RWPE2 (cell line): ENCODE results near the gene RIMBP3C.
"Not testable (repeated sequence)": the region's sequence is repeated elsewhere in the genome, so short reads cannot be mapped to it uniquely, and the experiment has no call there.

Source experiments
- ATAC-seq: fragments of 200-7000 bp; cut with Tn5 transposase; 3 replicates; pipeline ENCODE4 v1.9.1; 2021; ENCODE audit warnings: low read depth
- DNase-seq: peaks from one replicate; pipeline ENCODE4 v3.0.0-alpha.2; 2020; ENCODE audit warnings: low spot score
- H3K27ac ChIP-seq: fragments of 450-650 bp; 2 replicates; pipeline ENCODE4 v1.5.1; 2017; ENCODE audit warnings: mild to moderate bottlenecking; ENCODE audit not compliant: poor library complexity, severe bottlenecking
- H3K27me3 ChIP-seq: fragments of 250-450 bp; sonication (Bioruptor Pico); 2 replicates; pipeline ENCODE4 v1.5.1; 2021; ENCODE audit warnings: mild to moderate bottlenecking, moderate library complexity; ENCODE audit not compliant: insufficient read depth, poor library complexity, severe bottlenecking
- H3K36me3 ChIP-seq: fragments of 250-450 bp; sonication (Bioruptor Pico); 2 replicates; pipeline ENCODE4 v1.5.1; 2020; ENCODE audit warnings: low read depth, mild to moderate bottlenecking, moderate library complexity
- H3K4me1 ChIP-seq: fragments of 250-450 bp; sonication (Bioruptor Pico); 2 replicates; pipeline ENCODE4 v1.5.1; 2021; ENCODE audit warnings: mild to moderate bottlenecking, moderate library complexity; ENCODE audit not compliant: insufficient read depth, poor library complexity, severe bottlenecking
- H3K4me3 ChIP-seq: fragments of 250-450 bp; sonication (Bioruptor Pico); 2 replicates; pipeline ENCODE4 v1.5.1; 2021; ENCODE audit warnings: mild to moderate bottlenecking, moderate library complexity; ENCODE audit not compliant: severe bottlenecking
- H3K9me3 ChIP-seq: fragments of 250-450 bp; sonication (Bioruptor Pico); 2 replicates; pipeline ENCODE4 v1.5.1; 2021; ENCODE audit warnings: mild to moderate bottlenecking, moderate library complexity; ENCODE audit not compliant: severe bottlenecking
- TF ChIP-seq, protein P1 (sequence below): fragments of 450-650 bp; IDR thresholded peaks from one replicate; pipeline ENCODE4 v1.5.1; 2017; ENCODE audit warnings: mild to moderate bottlenecking, moderate library complexity; ENCODE audit not compliant: poor library complexity, severe bottlenecking

Gene RIMBP3C

DNA sequence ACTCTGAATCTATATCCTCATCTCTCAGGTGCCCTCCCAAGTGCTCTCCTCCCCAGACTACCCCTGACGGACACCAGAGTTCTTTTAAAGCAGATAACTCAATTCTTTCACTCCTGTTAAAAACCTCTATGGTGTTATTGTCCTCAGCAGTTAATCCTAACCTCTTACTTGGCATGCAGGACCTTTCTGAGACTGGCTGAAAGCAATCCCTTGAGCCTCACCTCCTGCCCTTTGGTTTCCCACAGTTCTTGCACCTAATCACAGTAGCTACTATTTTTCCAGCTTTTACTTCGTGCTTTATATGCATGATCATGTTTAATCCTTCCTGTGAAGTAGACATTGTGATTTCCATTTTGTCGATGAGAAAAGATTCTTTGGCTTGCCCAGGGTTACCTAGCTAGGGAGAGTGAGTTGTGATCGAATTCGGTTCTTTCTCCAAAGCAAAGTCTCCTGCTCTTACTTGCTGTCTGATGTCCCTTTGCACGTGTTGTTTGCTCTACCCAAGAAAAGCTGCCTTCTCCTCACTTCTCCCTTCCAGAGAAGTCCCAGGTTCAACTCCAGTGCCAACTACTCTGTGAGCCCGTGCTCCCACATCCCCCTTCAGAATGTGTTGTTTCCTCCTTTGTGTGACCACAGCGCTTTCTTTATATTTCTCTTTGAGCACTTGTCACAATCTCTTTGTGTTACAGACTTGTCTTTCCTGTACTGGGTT is 18.4 kb upstream of the RIMBP3C start:
- DNase-seq (no peak), ATAC-seq (no peak)
- Histone ChIP-seq H3K27ac (no peak overlapping the region), H3K36me3 (peaks cover 23% of the 10 kb centered on the region; the same call in 1 of the 2 replicates), H3K4me1 (peaks cover 21% of the 10 kb centered on the region), H3K9me3 (peaks cover 3% of the 10 kb centered on the region), H3K4me3 (peak overlapping the region; percentile 98), H3K27me3 (no peaks in the 10 kb centered on the region)
- TF ChIP-seq, protein P1, sequence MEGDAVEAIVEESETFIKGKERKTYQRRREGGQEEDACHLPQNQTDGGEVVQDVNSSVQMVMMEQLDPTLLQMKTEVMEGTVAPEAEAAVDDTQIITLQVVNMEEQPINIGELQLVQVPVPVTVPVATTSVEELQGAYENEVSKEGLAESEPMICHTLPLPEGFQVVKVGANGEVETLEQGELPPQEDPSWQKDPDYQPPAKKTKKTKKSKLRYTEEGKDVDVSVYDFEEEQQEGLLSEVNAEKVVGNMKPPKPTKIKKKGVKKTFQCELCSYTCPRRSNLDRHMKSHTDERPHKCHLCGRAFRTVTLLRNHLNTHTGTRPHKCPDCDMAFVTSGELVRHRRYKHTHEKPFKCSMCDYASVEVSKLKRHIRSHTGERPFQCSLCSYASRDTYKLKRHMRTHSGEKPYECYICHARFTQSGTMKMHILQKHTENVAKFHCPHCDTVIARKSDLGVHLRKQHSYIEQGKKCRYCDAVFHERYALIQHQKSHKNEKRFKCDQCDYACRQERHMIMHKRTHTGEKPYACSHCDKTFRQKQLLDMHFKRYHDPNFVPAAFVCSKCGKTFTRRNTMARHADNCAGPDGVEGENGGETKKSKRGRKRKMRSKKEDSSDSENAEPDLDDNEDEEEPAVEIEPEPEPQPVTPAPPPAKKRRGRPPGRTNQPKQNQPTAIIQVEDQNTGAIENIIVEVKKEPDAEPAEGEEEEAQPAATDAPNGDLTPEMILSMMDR, result no peak

- peak overlapping the region; percentile 74 for H3K27ac ChIP-seq
- H3K4me1 ChIP-seq, result peaks cover 15% of the 10 kb centered on the region
- H3K36me3 ChIP-seq, result peaks cover 23% of the 10 kb centered on the region; the same call in 1 of the 2 replicates
- H3K27me3 ChIP-seq, H3K9me3 ChIP-seq, DNase-seq, ATAC-seq: not testable (repeated sequence)
- H3K4me3 ChIP-seq, result peak overlapping the region; percentile 98
These were observed 17.8 kb upstream of the RIMBP3C start for GRCh38 chr22:21569076-21569427.

GRCh38 chr22:21568347-21569075 is 17.2 kb upstream of the RIMBP3C start:
- peaks cover 3% of the 10 kb centered on the region for H3K9me3 ChIP-seq
- H3K27ac ChIP-seq, result peak overlapping the region; percentile 74
- TF ChIP-seq, protein P1, result no peak
- DNase-seq, result no peak
- H3K4me3 ChIP-seq, result peak overlapping the region; percentile 98
- H3K27me3 ChIP-seq, result no peaks in the 10 kb centered on the region
- peaks cover 23% of the 10 kb centered on the region; the same call in 1 of the 2 replicates for H3K36me3 ChIP-seq
- H3K4me1 ChIP-seq, result peaks cover 11% of the 10 kb centered on the region
- peak; percentile 40; the same call in 2 of the 3 replicates for ATAC-seq

DNA sequence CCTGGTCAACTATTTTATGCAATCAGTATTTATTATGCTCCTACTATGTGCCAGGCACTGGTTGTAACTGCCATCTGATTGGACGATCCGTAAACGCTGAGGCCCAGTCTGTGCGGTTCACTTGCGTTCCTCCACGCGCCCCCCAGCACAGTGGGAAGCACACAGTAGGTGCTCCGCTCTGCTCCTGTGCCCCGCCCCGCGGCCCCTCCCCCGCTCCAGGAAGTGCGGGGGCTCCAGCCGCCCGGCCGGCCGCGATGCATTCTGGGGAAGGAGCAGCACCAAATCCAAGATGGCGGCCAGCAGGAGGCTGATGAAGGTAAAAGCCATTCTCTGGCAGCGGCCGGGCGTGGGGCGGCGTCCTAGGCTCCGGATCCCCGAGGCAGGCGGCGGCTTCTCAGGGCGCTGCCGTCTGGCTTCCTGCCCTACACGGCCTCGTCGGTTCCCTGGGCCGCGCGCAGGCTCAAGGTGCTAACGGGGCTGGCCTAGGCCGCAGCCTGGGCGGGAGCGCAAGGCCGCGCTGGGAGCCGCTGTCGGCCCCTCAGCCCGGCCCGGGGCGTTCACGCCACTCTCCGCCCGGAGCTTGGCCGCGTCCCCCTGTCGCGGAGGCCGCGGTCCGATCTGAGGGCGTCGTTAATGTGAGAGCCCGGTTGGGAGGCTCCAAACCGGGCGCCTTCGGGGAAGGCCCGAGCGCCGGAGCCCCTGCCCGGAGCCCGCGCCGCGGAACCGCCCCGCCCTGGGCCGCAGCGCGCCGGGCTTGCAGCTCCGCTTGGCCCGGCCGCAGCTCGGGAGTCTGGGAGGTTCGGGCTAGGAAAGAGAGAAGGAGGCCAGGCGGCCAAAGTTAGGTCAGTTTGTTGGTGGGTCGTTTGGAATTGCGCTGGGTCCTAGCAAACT is 16.4 kb upstream of the RIMBP3C start, which contains the start of gene UBE2L3:
Gene UBE2L3, plus strand, starts transcription at position 259 of the 891 bp plus-strand sequence. Its CDS starts 31 bp downstream, at position 290.
- H3K27ac ChIP-seq, result peak within 1 kb of the TSS; percentile 74
- TF ChIP-seq, protein P1, result no peak
- peaks cover 3% of the 10 kb centered on the region for H3K9me3 ChIP-seq
- no peaks in the 10 kb centered on the region for H3K27me3 ChIP-seq
- ATAC-seq (peak; percentile 77), DNase-seq (peak; percentile 89)
- peak within 1 kb of the TSS; percentile 98 for H3K4me3 ChIP-seq
- peaks cover 23% of the 10 kb centered on the region; the same call in 1 of the 2 replicates for H3K36me3 ChIP-seq
- H3K4me1 ChIP-seq, result peaks cover 11% of the 10 kb centered on the region

- H3K9me3 ChIP-seq, result peaks cover 3% of the 10 kb centered on the region
- peaks cover under 1% of the 10 kb centered on the region; the same call in 1 of the 2 replicates for H3K36me3 ChIP-seq
- DNase-seq, result no peak
- H3K4me1 ChIP-seq, result no peaks in the 10 kb centered on the region
- no peak overlapping the region for H3K27ac ChIP-seq
- TF ChIP-seq, protein P1, result no peak
- ATAC-seq, result no peak
- H3K4me3 ChIP-seq, result no peak overlapping the region
- H3K27me3 ChIP-seq, result no peaks in the 10 kb centered on the region
These were observed 13.2 kb upstream of the RIMBP3C start for GRCh38 chr22:21564411-21564810.
